ENCODE results near the gene TEKT4.
"Not testable (repeated sequence)": the region's sequence is repeated elsewhere in the genome, so short reads cannot be mapped to it uniquely, and the experiment has no call there.

TEKT4 gene

GRCh38 chr2:94875064-94875819, 4.0 kb downstream of the TEKT4 start:
- TF ChIP-seq CTCF (IDR thresholded peaks at IDR 0.05; ENCODE audit: extremely low read depth, missing control alignments) = no peak
- DNase-seq (ENCODE audit: low spot score) = no peak

- TF ChIP-seq CTCF (IDR thresholded peaks at IDR 0.05; ENCODE audit: extremely low read depth, missing control alignments) = no peak
- DNase-seq (ENCODE audit: low spot score) = no peak
These were observed 4.7 kb downstream of the TEKT4 start for GRCh38 chr2:94875820-94876522.

- TF ChIP-seq CTCF (IDR thresholded peaks at IDR 0.05; ENCODE audit: extremely low read depth, missing control alignments) = no peak
- no peak for DNase-seq (ENCODE audit: low spot score)
These were observed 5.3 kb downstream of the TEKT4 start for GRCh38 chr2:94876523-94876863.

GRCh38 chr2:94877129-94877528, 5.9 kb downstream of the TEKT4 start:
- TF ChIP-seq CTCF (IDR thresholded peaks at IDR 0.05; ENCODE audit: extremely low read depth, missing control alignments) = no peak
- no peak for DNase-seq (ENCODE audit: low spot score)

GRCh38 chr2:94878575-94878974, 7.3 kb downstream of the TEKT4 start:
- not testable (repeated sequence) for DNase-seq (ENCODE audit: low spot score)

- no peak for DNase-seq (ENCODE audit: low spot score)
- TF ChIP-seq CTCF (IDR thresholded peaks at IDR 0.05; ENCODE audit: extremely low read depth, missing control alignments) = no peak
These were observed 8.2 kb downstream of the TEKT4 start for GRCh38 chr2:94879314-94879981.

- TF ChIP-seq CTCF (IDR thresholded peaks at IDR 0.05; ENCODE audit: extremely low read depth, missing control alignments) = no peak
These were observed 8.8 kb downstream of the TEKT4 start for GRCh38 chr2:94879982-94880377.

More at GRCh38 chr2:94879982-94880377, 8.8 kb downstream of the TEKT4 start:
- DNase-seq (ENCODE audit: low spot score) = no peak
